Activated CD8-positive, alpha-beta memory T cell treated with anti-CD3 and anti-CD28 coated beads, Interleukin-2, amount 10 ng/mL, durations not matched to agents 7 days and 5 days (primary cell): Measurements from ENCODE around the gene C6orf132. TPM values are rescaled to one million over a fixed set of nuclear protein-coding genes. Genes with fewer than 3 reads are reported as not detected.
A peak's percentile ranks its signal among the peaks of the same experiment; 100 is the strongest.
"Not testable (repeated sequence)": the region's sequence is repeated elsewhere in the genome, so short reads cannot be mapped to it uniquely, and the experiment has no call there.

ENCODE experiments used
- ATAC-seq: fragments of 150-1000 bp; cut with Tn5 transposase; one replicate; pipeline ENCODE4 v1.10.0; 2021; ENCODE audit warnings: moderate library complexity
- CTCF ChIA-PET: fragments of 350-600 bp; sonication (Branson Sonifier 250); formaldehyde crosslinking; loops from one replicate; lab custom pipeline; 2021; ENCODE audit warnings: antibody characterized with exemption; lab: Charles Lee
- DNase-seq: peaks from one replicate; pipeline ENCODE4 v3.0.0-alpha.2; 2020
- H3K27ac Mint-ChIP-seq: one replicate; pipeline ENCODE4 v1.8.0; 2021; ENCODE audit warnings: mild to moderate bottlenecking, mixed read lengths
- H3K27me3 Mint-ChIP-seq: one replicate; pipeline ENCODE4 v1.8.0; 2021; ENCODE audit warnings: mixed read lengths
- H3K36me3 Mint-ChIP-seq: one replicate; pipeline ENCODE4 v1.8.0; 2021; ENCODE audit warnings: mild to moderate bottlenecking, mixed read lengths
- H3K4me1 Mint-ChIP-seq: one replicate; pipeline ENCODE4 v1.8.0; 2021; ENCODE audit warnings: mixed read lengths
- H3K4me3 Mint-ChIP-seq: one replicate; pipeline ENCODE4 v1.8.0; 2021; ENCODE audit warnings: mild to moderate bottlenecking, moderate library complexity, mixed read lengths
- H3K9me3 Mint-ChIP-seq: one replicate; pipeline ENCODE4 v1.8.0; 2022; ENCODE audit warnings: low read depth, mixed read lengths
- total RNA-seq, 2 experiments: library from RNA; stranded (reverse); gene quantifications; one replicate each; pipeline ENCODE4 v1.2.3, GENCODE V29; 2021

The C6orf132 gene
- total RNA-seq, 2 experiments from 2014 or later, result 0.16 to 0.18 TPM

DNA sequence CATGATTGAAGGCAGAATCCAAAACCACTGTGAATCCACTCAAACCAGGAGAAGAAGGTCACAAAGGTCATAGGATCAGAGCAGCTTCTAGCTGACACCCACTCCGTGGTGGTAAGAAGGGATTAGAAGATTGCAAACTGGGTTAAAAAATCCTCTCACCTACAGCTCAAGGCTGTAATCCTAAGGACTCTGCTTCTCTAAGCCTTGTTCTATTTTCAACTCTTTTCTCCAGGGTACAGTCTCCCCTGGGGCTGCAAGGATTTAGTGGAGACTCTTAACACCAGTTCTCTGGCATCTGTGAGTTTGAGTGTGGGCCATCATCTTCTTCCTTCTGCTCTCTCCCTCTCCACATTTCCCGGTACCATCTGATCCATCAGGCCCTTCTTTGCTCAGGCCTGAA lies 30.7 kb upstream of the C6orf132 start, which contains the start of gene GUCA1A:
Gene GUCA1A, plus strand, starts transcription at position 264 of the 400 bp plus-strand sequence. CDS start 250 bp downstream, outside the sequence.
- no peak for DNase-seq
- no peaks in the 10 kb centered on the region for H3K4me1 Mint-ChIP-seq

GRCh38 chr6:42171813-42172581 lies 29.6 kb upstream of the C6orf132 start:
- ATAC-seq (no peak), DNase-seq (no peak)
- Mint-ChIP-seq H3K27me3 (peaks cover 4% of the 10 kb centered on the region), H3K4me3 (no peak overlapping the region), H3K27ac (no peak overlapping the region), H3K9me3 (no peaks in the 10 kb centered on the region), H3K4me1 (no peaks in the 10 kb centered on the region), H3K36me3 (no peaks in the 10 kb centered on the region)
- CTCF ChIA-PET, result no interaction called here

More for the DNA sequence above, 30.7 kb upstream of the C6orf132 start, which contains the start of gene GUCA1A:
- ATAC-seq, result no peak
- Mint-ChIP-seq H3K27ac (no peak within 1 kb of the TSS), H3K4me3 (no peak within 1 kb of the TSS), H3K36me3 (no peaks in the 10 kb centered on the region), H3K27me3 (peaks cover 4% of the 10 kb centered on the region), H3K9me3 (no peaks in the 10 kb centered on the region)
- CTCF ChIA-PET, result no interaction called here

DNA sequence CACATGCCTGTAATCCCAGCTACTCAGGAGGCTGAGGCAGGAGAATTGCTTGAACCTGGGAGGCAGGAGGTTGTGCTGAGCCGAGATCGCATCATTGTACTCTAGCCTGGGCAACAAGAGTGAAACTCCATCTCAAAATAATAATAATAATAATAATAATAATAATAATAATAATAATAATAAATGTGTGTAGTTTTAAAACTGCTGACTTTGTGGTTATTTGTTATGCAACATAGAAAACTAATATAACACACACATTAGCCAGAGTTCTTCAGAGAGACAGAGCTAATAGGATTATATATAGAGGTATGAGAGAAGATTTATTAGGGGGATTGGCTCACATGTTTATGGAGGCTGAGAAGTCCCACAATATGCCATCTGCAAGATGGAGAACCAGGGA lies 27.4 kb upstream of the C6orf132 start:
- CTCF ChIA-PET, result interaction anchor here (0.9 to 3.7 kb wide), 5 partner anchors 62 to 387 kb away, joined by 3 to 22 read pairs (median 3); no protein-coding TSS in a partner anchor
- not testable (repeated sequence) for H3K27me3 Mint-ChIP-seq, ATAC-seq, H3K4me1 Mint-ChIP-seq, H3K9me3 Mint-ChIP-seq, H3K36me3 Mint-ChIP-seq, H3K4me3 Mint-ChIP-seq, DNase-seq, H3K27ac Mint-ChIP-seq

GRCh38 chr6:42168650-42169049 lies 26.2 kb upstream of the C6orf132 start:
- CTCF ChIA-PET, result interaction anchor here (0.8 to 3.7 kb wide), 6 partner anchors 32 to 386 kb away, joined by 3 to 22 read pairs (median 3); no protein-coding TSS in a partner anchor
- DNase-seq (no peak), ATAC-seq (no peak)
- H3K36me3 Mint-ChIP-seq, result no peaks in the 10 kb centered on the region
- peaks cover 5% of the 10 kb centered on the region for H3K4me1 Mint-ChIP-seq
- H3K4me3 Mint-ChIP-seq, result no peak overlapping the region
- H3K27me3 Mint-ChIP-seq, result peaks cover 7% of the 10 kb centered on the region
- no peak overlapping the region for H3K27ac Mint-ChIP-seq
- no peaks in the 10 kb centered on the region for H3K9me3 Mint-ChIP-seq

- Mint-ChIP-seq H3K4me1 (peaks cover 5% of the 10 kb centered on the region), H3K9me3 (no peaks in the 10 kb centered on the region), H3K27me3 (peaks cover 9% of the 10 kb centered on the region), H3K36me3 (no peaks in the 10 kb centered on the region), H3K27ac (peak overlapping the region; percentile 5), H3K4me3 (no peak overlapping the region)
- peak; percentile 90 for ATAC-seq
- peak; percentile 86 for DNase-seq
- CTCF ChIA-PET, result interaction anchor here (0.6 to 3.7 kb wide), 9 partner anchors 11 to 706 kb away, joined by 3 to 22 read pairs (median 3); a partner anchor contains a TSS
Observed at GRCh38 chr6:42166444-42167141, 24.2 kb upstream of the C6orf132 start.

GRCh38 chr6:42165016-42165415 lies 22.6 kb upstream of the C6orf132 start:
- no peak overlapping the region for H3K4me3 Mint-ChIP-seq
- CTCF ChIA-PET, result interaction anchor here (0.7 to 2.7 kb wide), 7 partner anchors 13 to 481 kb away, joined by 3 to 6 read pairs (median 3); no protein-coding TSS in a partner anchor
- H3K27me3 Mint-ChIP-seq, result peaks cover 18% of the 10 kb centered on the region
- ATAC-seq, result no peak
- H3K36me3 Mint-ChIP-seq, result no peaks in the 10 kb centered on the region
- peaks cover 5% of the 10 kb centered on the region for H3K4me1 Mint-ChIP-seq
- DNase-seq, result no peak
- H3K9me3 Mint-ChIP-seq, result no peaks in the 10 kb centered on the region
- H3K27ac Mint-ChIP-seq, result no peak overlapping the region

DNA sequence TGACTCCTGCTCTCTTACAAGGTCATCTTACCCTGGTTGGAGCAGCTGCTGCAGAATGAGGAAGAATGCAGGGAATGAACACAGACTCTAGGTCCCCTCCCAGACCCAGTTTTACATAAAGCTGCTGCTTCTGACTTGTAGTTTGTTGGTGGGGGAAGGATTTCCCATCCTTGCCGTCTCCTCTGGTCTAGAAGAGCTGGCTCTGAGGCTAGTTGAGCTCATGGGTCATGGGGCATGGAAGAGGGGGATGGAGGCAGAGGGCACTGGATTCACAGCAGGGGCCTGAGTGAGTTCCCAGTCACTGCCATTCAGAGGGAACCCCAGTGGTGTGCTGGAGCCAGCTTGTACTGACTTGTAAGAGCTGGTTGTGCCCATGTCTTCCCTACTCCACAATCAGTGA lies 21.6 kb upstream of the C6orf132 start:
- CTCF ChIA-PET, result interaction anchor here (0.6 to 2.7 kb wide), 8 partner anchors 12 to 384 kb away, joined by 3 to 6 read pairs (median 4); partner anchors contain the start of gene TOMM6
- Mint-ChIP-seq H3K36me3 (no peaks in the 10 kb centered on the region), H3K27ac (no peak overlapping the region), H3K4me1 (peaks cover 5% of the 10 kb centered on the region), H3K9me3 (no peaks in the 10 kb centered on the region), H3K4me3 (no peak overlapping the region), H3K27me3 (peaks cover 18% of the 10 kb centered on the region)
- DNase-seq (no peak), ATAC-seq (no peak)

DNA sequence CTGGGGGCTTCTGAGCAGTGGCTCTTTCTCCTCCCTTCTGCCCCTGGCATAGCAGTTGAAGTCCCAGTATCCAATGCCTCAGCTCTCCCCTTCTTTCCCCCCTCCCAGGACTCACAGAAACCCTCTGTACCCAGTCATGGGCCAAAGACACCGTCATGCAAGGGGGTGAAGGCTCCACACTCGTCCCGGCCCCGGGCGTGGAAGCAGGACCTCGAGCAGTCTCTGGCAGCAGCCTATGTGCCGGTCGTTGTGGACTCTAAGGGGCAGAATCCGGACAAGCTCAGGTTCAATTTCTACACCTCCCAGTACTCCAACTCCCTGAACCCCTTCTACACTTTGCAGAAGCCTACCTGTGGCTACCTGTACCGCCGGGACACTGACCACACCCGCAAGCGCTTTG lies 20.4 kb upstream of the C6orf132 start:
- no peak overlapping the region for H3K27ac Mint-ChIP-seq
- ATAC-seq (no peak), DNase-seq (no peak)
- no peak overlapping the region for H3K4me3 Mint-ChIP-seq
- H3K4me1 Mint-ChIP-seq, result peaks cover 5% of the 10 kb centered on the region
- H3K27me3 Mint-ChIP-seq, result peaks cover 15% of the 10 kb centered on the region
- no peaks in the 10 kb centered on the region for H3K9me3 Mint-ChIP-seq
- CTCF ChIA-PET, result interaction anchor here (1.0 to 2.7 kb wide), 2 partner anchors 11 to 58 kb away, joined by 3 to 6 read pairs; no protein-coding TSS in a partner anchor
- H3K36me3 Mint-ChIP-seq, result no peaks in the 10 kb centered on the region

DNA sequence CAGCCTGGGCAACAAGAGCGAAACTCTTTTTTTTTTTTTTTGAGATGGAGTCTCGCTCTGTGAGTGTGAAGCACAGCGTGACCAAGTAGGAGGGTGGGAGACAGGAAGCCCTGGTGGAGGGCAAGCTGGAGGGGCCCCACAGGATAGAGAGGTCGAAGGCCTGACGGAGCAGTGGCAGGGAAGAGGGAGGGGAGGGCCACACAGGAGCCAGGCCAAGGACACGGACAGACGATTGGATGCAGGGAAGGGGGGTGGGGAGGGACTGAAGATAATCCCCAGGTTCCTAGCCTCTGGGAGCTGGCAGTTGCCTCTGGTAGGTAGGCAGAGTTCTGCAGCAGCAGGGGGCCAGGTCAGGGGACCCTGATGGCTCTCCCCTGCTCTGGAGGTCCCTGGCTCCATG lies 20.0 kb upstream of the C6orf132 start:
- CTCF ChIA-PET, result interaction anchor here (1.0 kb wide), 2 partner anchors 58 to 377 kb away, joined by 3 read pairs; no protein-coding TSS in a partner anchor
- no peak for DNase-seq
- H3K36me3 Mint-ChIP-seq, result no peaks in the 10 kb centered on the region
- H3K4me1 Mint-ChIP-seq, result peaks cover 5% of the 10 kb centered on the region
- H3K4me3 Mint-ChIP-seq, result no peak overlapping the region
- H3K27ac Mint-ChIP-seq, result no peak overlapping the region
- no peak for ATAC-seq
- H3K27me3 Mint-ChIP-seq, result peaks cover 15% of the 10 kb centered on the region
- no peaks in the 10 kb centered on the region for H3K9me3 Mint-ChIP-seq

- H3K36me3 Mint-ChIP-seq, result no peaks in the 10 kb centered on the region
- CTCF ChIA-PET, result no interaction called here
- no peak for ATAC-seq
Observed at GRCh38 chr6:42159431-42160024, 17.1 kb upstream of the C6orf132 start.

GRCh38 chr6:42158631-42159030 lies 16.2 kb upstream of the C6orf132 start:
- Mint-ChIP-seq H3K9me3 (no peaks in the 10 kb centered on the region), H3K4me3 (no peak overlapping the region), H3K27me3 (peaks cover 12% of the 10 kb centered on the region), H3K36me3 (no peaks in the 10 kb centered on the region), H3K27ac (no peak overlapping the region), H3K4me1 (no peaks in the 10 kb centered on the region)
- no peak for DNase-seq
- CTCF ChIA-PET, result no interaction called here
- ATAC-seq, result no peak

More at GRCh38 chr6:42159431-42160024, 17.1 kb upstream of the C6orf132 start:
- H3K9me3 Mint-ChIP-seq, result no peaks in the 10 kb centered on the region
- peaks cover 12% of the 10 kb centered on the region for H3K27me3 Mint-ChIP-seq
- no peak overlapping the region for H3K4me3 Mint-ChIP-seq
- H3K4me1 Mint-ChIP-seq, result no peaks in the 10 kb centered on the region
- no peak overlapping the region for H3K27ac Mint-ChIP-seq
- DNase-seq, result no peak

DNA sequence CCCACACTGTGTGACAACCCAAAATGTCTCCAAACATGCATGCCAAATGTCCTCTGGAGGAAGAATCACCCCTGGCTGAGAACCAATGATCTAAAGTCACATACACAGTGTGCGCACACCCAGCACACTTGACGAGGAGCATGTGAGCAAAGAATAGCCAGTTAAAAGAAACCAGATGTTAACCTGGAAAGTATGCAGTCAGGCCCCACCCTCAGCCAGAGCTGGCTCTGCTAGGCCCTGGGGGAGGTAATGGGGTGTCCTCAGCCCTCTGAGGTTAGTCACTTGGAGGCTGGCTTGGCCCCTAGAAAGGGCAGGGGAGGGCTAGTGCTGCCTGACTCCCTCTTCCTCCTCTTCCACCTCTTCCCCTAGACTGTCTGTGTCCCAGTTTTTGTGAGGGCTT lies 15.6 kb upstream of the C6orf132 start:
- Mint-ChIP-seq H3K4me3 (no peak overlapping the region), H3K27ac (no peak overlapping the region), H3K27me3 (peaks cover 12% of the 10 kb centered on the region), H3K36me3 (no peaks in the 10 kb centered on the region), H3K4me1 (no peaks in the 10 kb centered on the region), H3K9me3 (no peaks in the 10 kb centered on the region)
- DNase-seq (no peak), ATAC-seq (no peak)
- CTCF ChIA-PET, result no interaction called here

- Mint-ChIP-seq H3K9me3 (no peaks in the 10 kb centered on the region), H3K36me3 (no peaks in the 10 kb centered on the region), H3K27ac (no peak overlapping the region), H3K27me3 (peaks cover 16% of the 10 kb centered on the region), H3K4me3 (no peak overlapping the region), H3K4me1 (no peaks in the 10 kb centered on the region)
- DNase-seq (no peak), ATAC-seq (no peak)
- CTCF ChIA-PET, result interaction anchor here (1.1 to 1.8 kb wide), 3 partner anchors 10 to 58 kb away, joined by 3 to 5 read pairs (median 4); no protein-coding TSS in a partner anchor
Observed at GRCh38 chr6:42156638-42157037, 14.2 kb upstream of the C6orf132 start.
